GM19452 (cell line): ENCODE results near the gene SPATA19.

Source experiments
- ATAC-seq: cut with Tn5 transposase; IDR thresholded peaks from one replicate; pipeline ENCODE4 v1.9.1; 2021; ENCODE audit not compliant: unreplicated experiment

SPATA19 gene

GRCh38 chr11:133835593-133836548 is 9.4 kb downstream of the SPATA19 start:
- ATAC-seq, result peak; percentile 9

DNA sequence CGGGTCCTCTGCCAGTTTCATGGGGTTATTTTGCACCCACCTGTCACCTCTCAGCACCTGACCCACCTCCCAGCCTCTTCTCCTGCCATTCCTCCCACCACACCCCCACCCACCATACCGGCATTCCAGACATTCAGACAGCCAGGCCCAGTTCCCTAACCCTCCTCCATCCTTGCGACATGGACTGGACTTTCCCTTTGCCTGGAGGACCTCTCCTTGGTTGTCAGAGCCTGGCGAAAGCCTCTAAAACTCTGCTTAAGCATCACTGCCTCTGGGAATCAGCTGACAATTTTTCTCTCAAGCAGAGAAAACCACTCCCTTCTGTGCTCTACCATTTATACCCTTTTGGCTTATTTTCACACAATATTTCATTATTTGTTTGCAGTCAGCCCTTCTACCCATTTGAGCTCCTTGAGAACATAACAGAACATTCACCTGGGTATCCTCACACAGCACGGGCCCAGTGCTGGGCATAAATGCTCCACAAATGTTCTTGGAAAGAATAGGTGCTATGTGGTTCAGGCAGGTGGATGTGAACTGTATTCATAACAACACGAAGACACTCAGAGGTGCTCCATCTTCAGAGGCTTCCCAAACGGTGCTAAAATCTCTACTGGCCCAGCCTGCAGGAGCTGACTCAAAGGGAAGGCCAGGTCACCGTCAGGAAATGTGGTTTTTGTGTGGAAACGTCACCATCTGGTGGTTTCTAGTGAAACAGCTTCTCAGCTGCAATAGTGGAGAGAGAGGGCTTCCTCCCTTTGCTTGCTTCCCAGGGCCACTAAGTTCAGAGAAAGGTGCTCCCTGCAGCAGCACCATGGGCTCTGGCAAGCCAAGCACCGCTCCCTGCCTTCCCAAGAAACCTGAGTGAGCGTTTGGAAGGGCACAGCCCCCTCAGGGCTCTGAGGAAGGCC is 10.4 kb downstream of the SPATA19 start:
- ATAC-seq, result peak; percentile 90

- no peak for ATAC-seq
These were observed 11.2 kb downstream of the SPATA19 start for GRCh38 chr11:133833898-133834681.

DNA sequence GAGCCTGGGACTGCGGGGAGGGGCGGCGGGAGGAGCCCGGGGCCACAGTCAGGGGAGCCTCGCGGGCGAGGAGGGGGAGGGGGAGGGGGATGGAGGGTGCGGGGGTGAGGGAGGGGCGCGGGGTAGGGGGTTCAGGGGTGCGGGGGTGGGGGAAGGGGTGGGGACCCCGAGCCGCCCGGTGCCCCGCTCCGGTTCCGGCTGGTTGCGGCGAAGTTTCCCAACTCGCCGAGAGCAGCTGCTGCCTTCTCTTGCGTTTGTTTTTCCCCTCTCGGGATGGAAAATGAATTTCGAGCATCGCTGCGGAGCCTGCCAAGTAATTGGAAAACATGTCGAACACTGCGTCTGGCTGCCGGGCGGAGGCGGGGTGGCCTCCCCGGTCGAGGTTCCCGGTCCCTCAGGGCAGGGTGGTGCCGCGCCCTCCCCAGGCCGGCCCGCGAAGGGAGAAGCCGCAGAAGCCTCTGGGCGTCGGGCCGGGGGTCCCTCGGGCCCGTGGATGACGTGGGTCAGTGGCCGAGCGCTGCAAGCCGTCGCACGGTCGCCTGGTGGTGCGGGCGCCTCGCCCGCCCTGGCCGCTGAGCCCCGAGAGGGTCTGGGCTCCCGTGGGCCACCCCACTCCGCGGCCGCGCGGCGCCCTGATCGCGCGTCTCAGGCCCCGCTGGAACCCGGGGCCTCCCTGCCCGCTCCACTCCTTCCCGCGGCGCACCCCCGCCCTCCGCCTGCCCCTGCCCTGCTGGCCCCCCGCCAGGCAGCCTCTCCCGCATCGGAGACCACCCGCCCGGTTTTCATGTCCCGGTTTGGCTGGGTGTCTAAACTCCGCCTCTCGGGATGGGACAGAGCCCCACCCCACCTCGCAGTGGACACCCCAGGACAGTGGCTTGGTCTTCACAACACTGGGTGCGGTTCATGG is 12.1 kb downstream of the SPATA19 start:
- no peak for ATAC-seq

DNA sequence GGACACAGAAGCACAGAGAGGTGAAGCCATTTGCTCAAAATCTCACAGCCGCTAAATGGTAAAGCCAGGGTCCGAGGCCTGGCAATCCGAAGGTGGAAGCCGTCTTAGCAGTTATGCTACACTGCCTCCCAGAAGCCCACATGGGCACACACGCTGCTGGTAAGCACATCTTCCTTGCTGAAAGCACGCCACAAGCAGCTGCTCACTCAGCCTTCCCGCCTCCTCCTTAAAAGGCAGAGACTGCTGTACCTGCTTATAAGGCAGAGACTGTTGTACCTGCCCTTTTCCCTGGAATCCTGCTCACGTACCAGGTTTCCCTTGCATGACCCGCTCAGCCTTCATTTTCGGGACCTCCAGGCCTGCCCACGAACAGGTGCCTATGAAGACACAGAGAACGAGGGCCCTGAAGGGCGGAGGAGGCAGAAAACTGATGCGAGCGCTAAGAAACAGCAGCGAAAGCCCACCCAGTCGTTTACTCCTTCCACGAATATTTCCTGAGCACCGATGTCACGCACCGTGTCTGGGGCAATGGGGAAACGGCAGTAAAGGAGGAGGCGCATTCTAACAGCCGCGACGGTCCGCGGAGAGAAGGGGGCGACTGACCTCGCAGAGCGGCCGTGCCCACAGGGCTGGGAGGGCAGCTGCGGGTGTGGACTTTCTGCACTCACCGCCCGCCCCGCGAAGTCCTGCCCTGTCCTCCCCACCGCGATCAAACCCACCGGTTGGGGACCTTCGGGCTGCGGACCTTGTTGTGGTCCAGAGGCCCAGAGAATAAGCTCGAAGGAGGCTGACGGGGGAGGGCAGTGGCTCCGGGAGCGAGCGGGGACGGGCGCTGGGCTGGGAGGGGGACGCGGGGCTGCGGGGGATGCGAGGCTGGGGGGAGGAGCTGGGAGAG is 13.0 kb downstream of the SPATA19 start:
- ATAC-seq, result no peak

- no peak for ATAC-seq
These were observed 14.1 kb downstream of the SPATA19 start for GRCh38 chr11:133830931-133831907.

- no peak for ATAC-seq
These were observed 15.7 kb downstream of the SPATA19 start for GRCh38 chr11:133829566-133829965.

DNA sequence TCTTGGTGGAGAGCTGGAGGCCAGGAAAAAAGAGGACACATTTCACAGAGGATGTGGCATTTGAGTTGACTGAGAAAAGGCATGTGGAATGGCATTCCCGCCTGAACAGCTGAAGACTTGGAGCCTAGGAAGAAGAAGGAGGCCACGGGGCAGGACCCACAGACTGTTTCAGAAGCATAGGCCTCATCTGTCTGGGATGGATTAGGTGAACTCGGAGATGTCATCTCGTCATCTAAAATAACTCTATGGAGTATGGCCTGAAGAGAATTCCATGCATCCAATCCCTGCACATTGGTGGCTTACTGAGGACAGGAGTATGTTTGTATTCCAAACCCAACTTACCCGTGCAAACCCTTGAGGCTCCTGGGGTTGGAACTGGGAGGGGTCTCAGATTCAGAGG is 16.4 kb downstream of the SPATA19 start:
- ATAC-seq, result no peak

- no peak for ATAC-seq
These were observed 17.8 kb downstream of the SPATA19 start for GRCh38 chr11:133827556-133827955.

DNA sequence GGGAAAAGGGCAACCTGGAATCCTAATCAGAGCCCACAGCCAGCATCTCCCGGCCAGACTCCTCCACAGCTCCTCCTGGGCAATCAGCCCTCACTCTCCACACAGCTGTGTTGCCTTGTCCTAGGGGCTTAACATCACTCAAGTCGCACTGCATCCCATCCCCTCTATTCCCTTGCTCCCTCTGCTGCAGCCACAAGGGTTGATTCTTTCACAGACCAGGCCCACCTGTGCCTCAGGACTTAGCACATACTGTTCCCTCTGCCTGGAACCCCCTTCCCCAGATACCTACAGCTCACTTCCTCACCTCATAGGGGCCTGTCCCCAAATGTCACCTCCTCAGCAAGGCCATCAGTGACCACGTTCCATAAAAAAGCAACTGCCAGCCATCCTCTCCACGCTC is 18.4 kb downstream of the SPATA19 start:
- no peak for ATAC-seq

DNA sequence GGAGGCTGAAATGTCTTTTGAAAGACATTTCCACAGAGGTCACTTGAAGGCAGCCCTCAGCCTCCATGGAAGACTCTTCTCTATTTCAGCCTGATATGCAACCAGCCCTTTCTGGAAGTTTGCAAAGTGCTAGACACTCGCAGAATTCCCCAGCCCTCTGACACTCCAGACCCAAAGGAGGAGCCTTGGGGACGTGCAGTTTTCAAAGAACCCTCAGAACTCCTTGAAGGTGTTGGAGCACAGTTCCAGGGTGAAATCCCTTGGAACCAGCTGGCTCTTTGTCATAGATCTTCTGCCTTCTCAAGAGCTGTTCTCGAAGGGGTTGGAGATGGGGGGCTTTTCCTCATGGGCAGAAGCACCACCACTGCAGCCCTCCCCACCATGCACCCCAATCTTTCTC is 19.6 kb downstream of the SPATA19 start:
- no peak for ATAC-seq

GRCh38 chr11:133825156-133825555 is 20.2 kb downstream of the SPATA19 start:
- ATAC-seq, result no peak

DNA sequence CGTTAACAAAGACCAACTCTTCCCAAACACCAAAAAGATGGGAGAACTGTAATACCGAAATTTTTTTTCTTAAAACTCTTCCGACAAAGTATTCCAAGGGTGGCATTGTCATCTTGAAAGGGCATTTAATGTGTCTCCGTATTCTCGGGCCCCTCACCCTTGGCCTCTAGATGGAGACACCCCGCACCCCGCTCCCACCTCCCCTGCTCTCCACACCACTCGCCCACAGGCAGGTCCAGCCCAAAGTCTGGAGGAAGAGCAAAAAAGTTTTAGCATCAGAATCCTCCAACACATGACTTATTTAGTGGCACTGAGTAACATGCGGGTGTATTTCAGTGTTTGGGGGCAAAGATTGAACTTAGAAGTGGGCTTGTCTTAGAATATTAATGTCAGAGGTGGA is 20.7 kb downstream of the SPATA19 start:
- ATAC-seq, result no peak

DNA sequence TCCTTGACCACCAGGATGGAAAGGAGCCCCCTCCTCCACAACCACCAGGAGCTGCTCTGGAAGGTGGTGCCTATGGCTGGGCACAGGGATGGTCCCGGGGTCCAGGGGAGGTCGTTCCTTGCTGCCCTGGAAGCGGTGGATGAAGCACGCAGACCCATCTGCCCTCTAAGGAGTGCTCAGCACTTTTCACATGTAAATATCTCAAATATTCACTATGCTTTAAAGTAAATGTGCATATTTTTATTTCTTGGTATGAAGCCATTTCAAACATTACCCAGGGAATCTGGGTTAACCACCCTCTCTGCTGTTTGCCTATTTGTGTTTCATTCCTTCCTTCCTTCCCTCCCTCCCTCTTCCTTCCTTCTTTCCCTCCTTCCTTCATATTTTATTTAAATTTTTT is 21.7 kb downstream of the SPATA19 start:
- no peak for ATAC-seq

- ATAC-seq, result no peak
These were observed 22.1 kb downstream of the SPATA19 start for GRCh38 chr11:133823211-133823610.

- no peak for ATAC-seq
These were observed 23.5 kb downstream of the SPATA19 start for GRCh38 chr11:133821776-133822175.

DNA sequence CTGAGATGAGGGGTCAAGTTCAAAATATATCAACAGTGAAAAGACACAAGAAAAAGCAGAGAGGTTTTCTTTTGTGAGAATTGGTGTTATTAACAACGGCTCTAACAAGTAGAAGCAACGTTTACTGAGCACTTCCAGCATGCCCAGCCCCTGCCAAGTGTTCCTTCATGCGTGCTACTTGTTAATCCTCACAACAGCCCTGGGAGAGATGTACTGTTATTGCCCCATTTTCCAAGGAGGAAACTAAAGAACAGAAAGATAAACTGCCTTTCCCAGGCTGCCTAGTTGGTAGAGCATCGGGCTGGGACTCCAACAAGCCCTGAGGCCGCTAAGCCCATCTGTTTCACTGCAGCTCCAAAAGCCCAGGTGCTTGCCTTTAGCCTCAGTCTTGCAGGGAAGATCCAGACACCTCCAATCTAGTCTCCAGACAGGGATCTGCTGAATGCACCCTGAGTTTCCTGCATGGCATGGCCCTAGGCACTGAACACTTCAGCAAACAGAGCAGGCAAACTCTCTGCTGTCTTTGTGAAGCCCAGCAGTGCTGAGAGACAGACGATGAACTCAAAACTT is 25.5 kb downstream of the SPATA19 start:
- ATAC-seq, result no peak
